NCI-H226 (cell line): ENCODE results near the gene TSFM.
"Not testable (repeated sequence)": the region's sequence is repeated elsewhere in the genome, so short reads cannot be mapped to it uniquely, and the experiment has no call there.

ENCODE experiments used
- DNase-seq: peaks from one replicate; pipeline ENCODE4 v3.0.0-alpha.2; 2015

The TSFM gene

GRCh38 chr12:57817261-57817989 lies 34.8 kb downstream of the TSFM start:
- no peak for DNase-seq

GRCh38 chr12:57817990-57818331 lies 35.4 kb downstream of the TSFM start:
- not testable (repeated sequence) for DNase-seq

- DNase-seq: not testable (repeated sequence)
Measured at GRCh38 chr12:57820119-57820518, 37.5 kb downstream of the TSFM start.

- DNase-seq: not testable (repeated sequence)
Measured at GRCh38 chr12:57821015-57821414, 38.4 kb downstream of the TSFM start.

GRCh38 chr12:57821474-57822214 lies 39.1 kb downstream of the TSFM start:
- no peak for DNase-seq

- no peak for DNase-seq
Measured at GRCh38 chr12:57822392-57823130, 40.0 kb downstream of the TSFM start.

GRCh38 chr12:57823131-57823907 lies 40.7 kb downstream of the TSFM start:
- DNase-seq: no peak

GRCh38 chr12:57823908-57824640 lies 41.5 kb downstream of the TSFM start:
- DNase-seq: no peak

- DNase-seq: no peak
Measured at GRCh38 chr12:57825451-57825850, 42.9 kb downstream of the TSFM start.

- DNase-seq: no peak
Measured at GRCh38 chr12:57826400-57826799, 43.8 kb downstream of the TSFM start.

GRCh38 chr12:57826966-57827365 lies 44.4 kb downstream of the TSFM start:
- DNase-seq: no peak

- no peak for DNase-seq
Measured at GRCh38 chr12:57829025-57829777, 46.6 kb downstream of the TSFM start.

- DNase-seq: no peak
Measured at GRCh38 chr12:57830393-57830792, 47.8 kb downstream of the TSFM start.

GRCh38 chr12:57832966-57833365 lies 50.4 kb downstream of the TSFM start:
- no peak for DNase-seq

- no peak for DNase-seq
Measured at GRCh38 chr12:57833672-57834071, 51.1 kb downstream of the TSFM start.

GRCh38 chr12:57834086-57834876 lies 51.7 kb downstream of the TSFM start:
- DNase-seq: no peak

GRCh38 chr12:57835366-57836288 lies 53.0 kb downstream of the TSFM start:
- DNase-seq: no peak

GRCh38 chr12:57836442-57837375 lies 54.1 kb downstream of the TSFM start:
- DNase-seq: peak; percentile 88
